Cardiac muscle cell (in vitro differentiated cells and primary cell): ENCODE data around the gene ELFN2. TPM values are rescaled to one million over a fixed set of nuclear protein-coding genes. Genes with fewer than 3 reads are reported as not detected.

Source experiments
- DNase-seq, 2 donors: peaks; one replicate each; pipeline versions ENCODE4 v3.0.0 to v3.0.0-alpha.2; 2010 to 2017; ENCODE audit warnings: low read depth in 1 of 2, low spot score in 1 of 2
- H3K27ac ChIP-seq: fragments of 200-600 bp; sonication (generic); 2 replicates; pipeline ENCODE4 v1.5.1; 2016
- H3K27me3 ChIP-seq: fragments of 200-600 bp; sonication (generic); 2 replicates; pipeline ENCODE4 v1.6.0; 2016; ENCODE audit warnings: control low read depth
- H3K36me3 ChIP-seq: fragments of 200-600 bp; sonication (generic); 2 replicates; pipeline ENCODE4 v1.5.1; 2016; ENCODE audit warnings: control low read depth
- H3K4me1 ChIP-seq: fragments of 200-600 bp; sonication (generic); 2 replicates; pipeline ENCODE4 v1.8.1; 2017; ENCODE audit warnings: low read depth, mild to moderate bottlenecking, mixed run types
- H3K4me3 ChIP-seq: fragments of 200-600 bp; sonication (generic); 2 replicates; pipeline ENCODE4 v1.5.1; 2016; ENCODE audit warnings: mild to moderate bottlenecking
- H3K9me3 ChIP-seq: fragments of 200-600 bp; sonication (generic); 2 replicates; pipeline ENCODE4 v1.5.1; 2017; ENCODE audit warnings: low read depth, mild to moderate bottlenecking, control low read depth
- polyA plus RNA-seq: library from polyadenylated mRNA; unstranded; fragments of >200 nt; fragmentation: Nextera tagmentation; extraction: Ambion mirVana; gene quantifications from 2 replicates; pipeline ENCODE4 v1.2.1, GENCODE V29; 2016
- total RNA-seq: library from RNA; depleted of rRNA; stranded (reverse); fragments of >200 nt; gene quantifications from 2 replicates; pipeline ENCODE4 v1.2.3, GENCODE V29; 2016
- TF ChIP-seq, protein P1 (sequence below): IDR thresholded peaks from 2 replicates; pipeline ENCODE4 v1.5.1; 2012; ENCODE audit warnings: low read depth, mild to moderate bottlenecking, low read length

ELFN2 gene
- total and polyA plus RNA-seq, 2 experiments from 2014 or later = 0.09 TPM; not detected in 1

DNA sequence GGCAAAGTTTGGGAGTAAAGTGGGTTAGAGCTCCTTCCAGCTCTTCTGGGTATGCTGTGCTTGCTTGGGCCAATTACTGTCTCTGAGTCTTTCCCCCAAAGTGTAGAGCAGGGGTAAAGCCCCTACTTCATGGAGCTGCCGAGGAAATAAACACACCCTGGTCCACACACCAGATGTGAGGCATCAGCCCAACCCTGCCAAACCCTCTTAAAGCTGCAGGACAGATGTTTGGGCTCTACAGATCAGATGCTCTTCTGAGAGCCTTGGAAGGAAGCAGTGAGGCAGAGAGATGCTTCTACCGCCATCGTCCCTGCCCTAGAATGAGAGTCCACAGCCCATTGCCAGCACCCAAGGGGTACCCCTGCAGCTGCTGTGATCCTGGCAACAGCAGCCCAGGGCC lies 64.7 kb downstream of the ELFN2 start:
- Histone ChIP-seq H3K4me3 (no peak overlapping the region), H3K9me3 (no peaks in the 10 kb centered on the region), H3K4me1 (peaks cover 9% of the 10 kb centered on the region), H3K27ac (no peak overlapping the region), H3K27me3 (no peaks in the 10 kb centered on the region), H3K36me3 (no peaks in the 10 kb centered on the region)
- TF ChIP-seq, protein P1, sequence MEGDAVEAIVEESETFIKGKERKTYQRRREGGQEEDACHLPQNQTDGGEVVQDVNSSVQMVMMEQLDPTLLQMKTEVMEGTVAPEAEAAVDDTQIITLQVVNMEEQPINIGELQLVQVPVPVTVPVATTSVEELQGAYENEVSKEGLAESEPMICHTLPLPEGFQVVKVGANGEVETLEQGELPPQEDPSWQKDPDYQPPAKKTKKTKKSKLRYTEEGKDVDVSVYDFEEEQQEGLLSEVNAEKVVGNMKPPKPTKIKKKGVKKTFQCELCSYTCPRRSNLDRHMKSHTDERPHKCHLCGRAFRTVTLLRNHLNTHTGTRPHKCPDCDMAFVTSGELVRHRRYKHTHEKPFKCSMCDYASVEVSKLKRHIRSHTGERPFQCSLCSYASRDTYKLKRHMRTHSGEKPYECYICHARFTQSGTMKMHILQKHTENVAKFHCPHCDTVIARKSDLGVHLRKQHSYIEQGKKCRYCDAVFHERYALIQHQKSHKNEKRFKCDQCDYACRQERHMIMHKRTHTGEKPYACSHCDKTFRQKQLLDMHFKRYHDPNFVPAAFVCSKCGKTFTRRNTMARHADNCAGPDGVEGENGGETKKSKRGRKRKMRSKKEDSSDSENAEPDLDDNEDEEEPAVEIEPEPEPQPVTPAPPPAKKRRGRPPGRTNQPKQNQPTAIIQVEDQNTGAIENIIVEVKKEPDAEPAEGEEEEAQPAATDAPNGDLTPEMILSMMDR = no peak
- DNase-seq = no peak

GRCh38 chr22:37358917-37359316 lies 68.4 kb downstream of the ELFN2 start:
- no peak overlapping the region for H3K4me3 ChIP-seq
- no peaks in the 10 kb centered on the region for H3K36me3 ChIP-seq
- H3K9me3 ChIP-seq = no peaks in the 10 kb centered on the region
- no peak for DNase-seq
- no peaks in the 10 kb centered on the region for H3K4me1 ChIP-seq
- H3K27me3 ChIP-seq = peaks cover 2% of the 10 kb centered on the region
- TF ChIP-seq, protein P1 = no peak
- H3K27ac ChIP-seq = no peak overlapping the region

GRCh38 chr22:37358386-37358785 lies 68.9 kb downstream of the ELFN2 start:
- TF ChIP-seq, protein P1 = no peak
- H3K4me1 ChIP-seq = no peaks in the 10 kb centered on the region
- H3K27ac ChIP-seq = no peak overlapping the region
- no peak overlapping the region for H3K4me3 ChIP-seq
- peaks cover 6% of the 10 kb centered on the region for H3K27me3 ChIP-seq
- no peaks in the 10 kb centered on the region for H3K9me3 ChIP-seq
- no peak for DNase-seq
- no peaks in the 10 kb centered on the region for H3K36me3 ChIP-seq

GRCh38 chr22:37357446-37358075 lies 69.7 kb downstream of the ELFN2 start:
- Histone ChIP-seq H3K4me1 (no peaks in the 10 kb centered on the region), H3K9me3 (no peaks in the 10 kb centered on the region), H3K27ac (no peak overlapping the region), H3K36me3 (no peaks in the 10 kb centered on the region), H3K4me3 (no peak overlapping the region), H3K27me3 (peaks cover 6% of the 10 kb centered on the region)
- TF ChIP-seq, protein P1 = no peak
- peak in 1 of 2 donors; percentile 25 for DNase-seq

DNA sequence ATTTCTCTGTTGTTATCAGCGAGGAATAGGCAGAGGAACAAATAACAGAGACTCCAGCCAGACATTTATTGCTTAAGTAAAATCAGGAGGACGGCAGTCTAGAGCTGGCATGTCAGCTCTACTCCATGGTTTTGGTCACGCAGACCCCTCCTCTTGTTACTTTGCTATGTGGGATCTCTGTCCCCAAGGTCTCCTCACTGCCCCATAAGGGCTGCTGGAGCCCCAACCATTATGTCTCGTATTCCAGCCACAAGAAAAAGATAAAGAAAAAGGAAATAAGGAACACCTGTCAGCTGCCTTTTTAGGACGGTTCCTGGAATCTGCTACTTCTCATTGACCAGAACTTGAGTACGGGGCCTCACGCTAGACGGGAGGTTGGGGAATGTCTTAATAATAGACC lies 70.4 kb downstream of the ELFN2 start:
- no peaks in the 10 kb centered on the region for H3K4me1 ChIP-seq
- no peak overlapping the region for H3K27ac ChIP-seq
- TF ChIP-seq, protein P1 = no peak
- no peaks in the 10 kb centered on the region for H3K36me3 ChIP-seq
- no peaks in the 10 kb centered on the region for H3K9me3 ChIP-seq
- DNase-seq = no peak
- H3K27me3 ChIP-seq = peaks cover 6% of the 10 kb centered on the region
- no peak overlapping the region for H3K4me3 ChIP-seq

GRCh38 chr22:37355174-37355573 lies 72.1 kb downstream of the ELFN2 start:
- no peaks in the 10 kb centered on the region for H3K4me1 ChIP-seq
- peaks cover 6% of the 10 kb centered on the region for H3K27me3 ChIP-seq
- no peak overlapping the region for H3K27ac ChIP-seq
- TF ChIP-seq, protein P1 = no peak
- DNase-seq = no peak
- H3K4me3 ChIP-seq = no peak overlapping the region
- H3K9me3 ChIP-seq = no peaks in the 10 kb centered on the region
- no peaks in the 10 kb centered on the region for H3K36me3 ChIP-seq
